Keratinocyte (primary cell): ENCODE measurements around the gene CBARP.

Source experiments
- CTCF ChIP-seq, 3 experiments: IDR thresholded peaks in 1 of 3; conservative IDR thresholded peaks in 1 of 3; optimal IDR thresholded peaks in 1 of 3; 2 replicates in 2 of 3; 3 replicates in 1 of 3; pipeline versions ENCODE3 to v1.5.1; 2011; ENCODE audit warnings: low read length in 3 of 3, mild to moderate bottlenecking in 3 of 3, moderate library complexity in 2 of 3, control low read depth in 1 of 3, inconsistent platforms in 1 of 3; ENCODE audit not compliant: insufficient read depth in 2 of 3; ENCODE audit errors: extremely low read depth in 1 of 3
- EZH2 ChIP-seq: IDR thresholded peaks from one replicate; pipeline ENCODE4 v1.6.1; 2012; ENCODE audit warnings: inconsistent platforms, mild to moderate bottlenecking, low read length, moderate library complexity

GRCh38 chr19:1237754-1238368, at the start of gene CBARP:
- no peak for TF ChIP-seq CTCF (optimal IDR thresholded peaks at IDR 0.05 in 1 of 3, IDR thresholded peaks at IDR 0.05 in 1 of 3, conservative IDR thresholded peaks at IDR 0.05 in 1 of 3; ENCODE audit: extremely low read depth in 1 of 3, insufficient read depth in 2 of 3, low read length in 3 of 3)
- no peak for TF ChIP-seq EZH2
